Right forelimb (tissue), 1 donor: ENCODE data around the gene DPP7.

ENCODE experiments used
- DNase-seq: peaks from one replicate; pipeline ENCODE4 v3.0.0-alpha.2; 2018

The DPP7 gene

GRCh38 chr9:137085920-137086530, 28.5 kb downstream of the DPP7 start:
- DNase-seq, result peak; percentile 68

GRCh38 chr9:137084526-137084925, 30.0 kb downstream of the DPP7 start:
- no peak for DNase-seq

- no peak for DNase-seq
These were observed 31.0 kb downstream of the DPP7 start for GRCh38 chr9:137083394-137084004.

GRCh38 chr9:137082925-137083290, 31.6 kb downstream of the DPP7 start:
- no peak for DNase-seq

GRCh38 chr9:137082222-137082924, 32.2 kb downstream of the DPP7 start:
- DNase-seq, result no peak

GRCh38 chr9:137080260-137081122, 34.0 kb downstream of the DPP7 start:
- no peak for DNase-seq

- no peak for DNase-seq
These were observed 35.1 kb downstream of the DPP7 start for GRCh38 chr9:137079401-137079787.

- no peak for DNase-seq
These were observed 35.7 kb downstream of the DPP7 start for GRCh38 chr9:137078701-137079400.

- no peak for DNase-seq
These were observed 36.5 kb downstream of the DPP7 start for GRCh38 chr9:137077758-137078693.

- DNase-seq, result no peak
These were observed 37.4 kb downstream of the DPP7 start, which contains the start of gene UAP1L1 for GRCh38 chr9:137077010-137077747. UAP1L1 (plus strand) TSS chr9:137077517; CDS start chr9:137077533, 16 bp downstream.

- no peak for DNase-seq
These were observed 37.9 kb downstream of the DPP7 start for GRCh38 chr9:137076636-137077009.

GRCh38 chr9:137075275-137075775, 39.2 kb downstream of the DPP7 start:
- DNase-seq, result no peak

GRCh38 chr9:137074657-137075274, 39.8 kb downstream of the DPP7 start:
- DNase-seq, result no peak

GRCh38 chr9:137073992-137074399, 40.5 kb downstream of the DPP7 start:
- no peak for DNase-seq

- no peak for DNase-seq
These were observed 43.3 kb downstream of the DPP7 start for GRCh38 chr9:137071282-137071681.

GRCh38 chr9:137070906-137071275, 43.6 kb downstream of the DPP7 start:
- no peak for DNase-seq

GRCh38 chr9:137070201-137070905, 44.2 kb downstream of the DPP7 start, which contains the start of gene SAPCD2:
SAPCD2 (minus strand) TSS chr9:137070557; CDS start chr9:137070460, 97 bp downstream.
- DNase-seq, result peak; percentile 86

- DNase-seq, result no peak
These were observed 44.9 kb downstream of the DPP7 start for GRCh38 chr9:137069508-137070091.
